Measurements from ENCODE around the gene CDK16. TPM values are rescaled to one million over a fixed set of nuclear protein-coding genes. Genes with fewer than 3 reads are reported as not detected.

The CDK16 gene
- total and polyA plus RNA-seq, 11 donors = 100 to 209 (median 142) TPM

DNA sequence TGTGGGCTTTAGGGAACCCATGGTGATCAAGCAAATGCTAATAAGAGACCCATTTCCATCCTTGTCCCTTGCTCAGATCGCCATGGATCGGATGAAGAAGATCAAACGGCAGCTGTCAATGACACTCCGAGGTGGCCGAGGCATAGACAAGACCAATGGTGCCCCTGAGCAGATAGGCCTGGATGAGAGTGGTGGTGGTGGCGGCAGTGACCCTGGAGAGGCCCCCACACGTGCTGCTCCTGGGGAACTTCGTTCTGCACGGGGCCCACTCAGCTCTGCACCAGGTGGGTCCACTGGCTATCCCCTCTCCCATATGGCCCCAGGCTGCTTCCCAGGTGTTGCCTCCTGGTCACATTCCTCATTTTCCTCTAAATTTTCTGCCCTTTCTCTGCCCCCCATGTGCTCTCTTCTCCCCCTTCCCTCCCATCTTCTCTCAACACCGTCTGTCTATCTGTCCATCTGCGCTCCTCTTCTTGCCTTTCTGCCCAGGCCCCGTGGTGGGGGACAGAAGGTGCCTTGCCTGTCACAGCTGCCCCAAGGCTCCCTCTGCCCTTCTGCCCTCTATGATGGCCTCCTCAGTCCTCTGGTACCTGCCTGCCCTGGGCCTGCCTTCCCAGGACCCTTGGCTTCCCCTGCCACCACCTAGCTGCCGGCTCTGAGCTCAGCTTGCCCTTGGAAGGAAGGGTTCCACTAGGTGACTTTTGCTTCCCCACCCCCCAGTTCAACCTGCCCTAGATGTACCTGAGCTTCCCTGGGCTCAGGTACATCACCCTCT lies 5.2 kb downstream of the CDK16 start:
- Histone ChIP-seq H3K4me3 (no peak overlapping the region), H3K9me3 (no peaks in the 10 kb centered on the region), H3K27me3 (no peaks in the 10 kb centered on the region), H3K4me1 (peaks cover 0 to 33% (median 8%) of the 10 kb centered on the region in 12 donors), H3K36me3 (peaks cover 0 to 58% (median 50%) of the 10 kb centered on the region in 9 donors), H3K27ac (no peak overlapping the region)
- ATAC-seq (no peak), DNase-seq (no peak)
- 88 to 93% (median 91%) methylated on average over 8 to 13 of the region's 13 CpGs for WGBS, 4 donors
- intact Hi-C loops (cut with DNase I) = no loop called here
- TF ChIP-seq, protein P1, sequence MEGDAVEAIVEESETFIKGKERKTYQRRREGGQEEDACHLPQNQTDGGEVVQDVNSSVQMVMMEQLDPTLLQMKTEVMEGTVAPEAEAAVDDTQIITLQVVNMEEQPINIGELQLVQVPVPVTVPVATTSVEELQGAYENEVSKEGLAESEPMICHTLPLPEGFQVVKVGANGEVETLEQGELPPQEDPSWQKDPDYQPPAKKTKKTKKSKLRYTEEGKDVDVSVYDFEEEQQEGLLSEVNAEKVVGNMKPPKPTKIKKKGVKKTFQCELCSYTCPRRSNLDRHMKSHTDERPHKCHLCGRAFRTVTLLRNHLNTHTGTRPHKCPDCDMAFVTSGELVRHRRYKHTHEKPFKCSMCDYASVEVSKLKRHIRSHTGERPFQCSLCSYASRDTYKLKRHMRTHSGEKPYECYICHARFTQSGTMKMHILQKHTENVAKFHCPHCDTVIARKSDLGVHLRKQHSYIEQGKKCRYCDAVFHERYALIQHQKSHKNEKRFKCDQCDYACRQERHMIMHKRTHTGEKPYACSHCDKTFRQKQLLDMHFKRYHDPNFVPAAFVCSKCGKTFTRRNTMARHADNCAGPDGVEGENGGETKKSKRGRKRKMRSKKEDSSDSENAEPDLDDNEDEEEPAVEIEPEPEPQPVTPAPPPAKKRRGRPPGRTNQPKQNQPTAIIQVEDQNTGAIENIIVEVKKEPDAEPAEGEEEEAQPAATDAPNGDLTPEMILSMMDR (IDR thresholded peaks at IDR 0.05) = no peak
- TF ChIP-seq POLR2A (IDR thresholded peaks at IDR 0.05) = no peak

DNA sequence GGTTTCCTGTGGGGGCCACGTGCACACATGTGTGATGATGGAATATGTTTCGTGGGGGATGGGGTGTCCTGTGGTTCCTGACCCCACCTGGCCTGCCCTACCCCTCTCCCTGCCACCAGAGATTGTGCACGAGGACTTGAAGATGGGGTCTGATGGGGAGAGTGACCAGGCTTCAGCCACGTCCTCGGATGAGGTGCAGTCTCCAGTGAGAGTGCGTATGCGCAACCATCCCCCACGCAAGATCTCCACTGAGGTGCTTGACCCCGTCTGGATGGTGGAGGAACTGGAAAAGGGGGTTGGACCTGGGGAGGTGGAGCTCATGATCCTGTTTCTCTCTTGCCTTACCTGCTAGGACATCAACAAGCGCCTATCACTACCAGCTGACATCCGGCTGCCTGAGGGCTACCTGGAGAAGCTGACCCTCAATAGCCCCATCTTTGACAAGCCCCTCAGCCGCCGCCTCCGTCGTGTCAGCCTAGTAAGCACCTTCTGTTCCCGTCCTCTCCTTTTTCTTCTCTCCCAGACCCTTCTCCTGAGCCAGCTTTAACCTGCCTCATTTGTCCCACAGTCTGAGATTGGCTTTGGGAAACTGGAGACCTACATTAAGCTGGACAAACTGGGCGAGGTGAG lies 5.9 kb downstream of the CDK16 start:
- DNase-seq (no peak), ATAC-seq (no peak)
- TF ChIP-seq POLR2A (IDR thresholded peaks at IDR 0.05) = no peak
- H3K9me3 ChIP-seq = no peaks in the 10 kb centered on the region
- intact Hi-C loops (cut with DNase I) = no loop called here
- peaks cover 0 to 26% (median 7%) of the 10 kb centered on the region in 12 donors for H3K4me1 ChIP-seq
- no peak overlapping the region for H3K4me3 ChIP-seq
- H3K36me3 ChIP-seq = peaks cover 0 to 64% (median 57%) of the 10 kb centered on the region in 9 donors
- H3K27me3 ChIP-seq = no peaks in the 10 kb centered on the region
- no peak overlapping the region for H3K27ac ChIP-seq
- WGBS, 4 donors = 86 to 93% (median 90%) methylated on average over 17 of the region's 17 CpGs

DNA sequence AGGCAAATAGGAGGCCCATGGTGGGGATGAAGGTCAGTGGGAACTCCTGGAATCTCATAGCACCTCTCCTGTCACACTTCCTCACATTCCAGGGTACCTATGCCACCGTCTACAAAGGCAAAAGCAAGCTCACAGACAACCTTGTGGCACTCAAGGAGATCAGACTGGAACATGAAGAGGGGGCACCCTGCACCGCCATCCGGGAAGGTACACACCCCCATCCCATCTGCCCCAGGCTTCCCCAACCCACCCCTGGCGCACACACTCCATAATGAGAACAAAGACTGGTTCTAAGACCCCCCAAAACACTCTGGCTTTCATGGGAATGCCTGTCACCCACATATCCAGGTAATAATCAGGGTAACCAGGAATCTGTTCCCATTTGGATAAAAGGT lies 6.4 kb downstream of the CDK16 start:
- no peak for ATAC-seq
- TF ChIP-seq POLR2A (IDR thresholded peaks at IDR 0.05) = no peak
- TF ChIP-seq, protein P1 (IDR thresholded peaks at IDR 0.05) = no peak
- Histone ChIP-seq H3K9me3 (no peaks in the 10 kb centered on the region), H3K27ac (no peak overlapping the region), H3K4me3 (no peak overlapping the region), H3K4me1 (peaks cover 0 to 21% (median 6%) of the 10 kb centered on the region in 12 donors), H3K36me3 (peaks cover 0 to 66% (median 59%) of the 10 kb centered on the region in 9 donors), H3K27me3 (no peaks in the 10 kb centered on the region)
- no peak for DNase-seq
- intact Hi-C loops (cut with DNase I) = no loop called here
- WGBS, 4 donors = 88 to 96% (median 90%) methylated on average over 4 of the region's 4 CpGs

DNA sequence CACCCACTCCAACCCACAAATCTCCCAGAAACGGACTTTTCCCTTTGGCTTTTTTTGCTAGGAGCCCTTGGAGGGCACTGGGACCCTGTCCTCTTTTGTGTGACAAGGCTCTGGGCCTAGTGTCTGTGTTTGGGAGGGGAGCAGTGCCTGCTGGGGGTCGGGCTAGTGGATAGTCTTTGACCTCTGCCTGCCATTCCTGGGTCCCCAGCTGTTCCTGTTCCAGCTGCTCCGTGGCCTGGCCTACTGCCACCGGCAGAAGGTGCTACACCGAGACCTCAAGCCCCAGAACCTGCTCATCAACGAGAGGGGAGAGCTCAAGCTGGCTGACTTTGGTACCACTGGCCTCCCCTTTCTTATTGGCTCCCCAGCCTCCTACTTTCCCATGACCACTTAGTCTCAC lies 7.6 kb downstream of the CDK16 start:
- Histone ChIP-seq H3K27me3 (no peaks in the 10 kb centered on the region), H3K9me3 (no peaks in the 10 kb centered on the region), H3K36me3 (peaks cover 0 to 66% (median 59%) of the 10 kb centered on the region in 9 donors), H3K27ac (no peak overlapping the region), H3K4me1 (peaks cover 0 to 9% (median 0%) of the 10 kb centered on the region in 12 donors), H3K4me3 (no peak overlapping the region)
- intact Hi-C loops (cut with DNase I) = no loop called here
- ATAC-seq (no peak), DNase-seq (no peak)
- 80 to 91% (median 90%) methylated on average over 5 to 6 of the region's 6 CpGs for WGBS, 4 donors
- TF ChIP-seq, protein P1 (IDR thresholded peaks at IDR 0.05) = no peak
- TF ChIP-seq POLR2A (IDR thresholded peaks at IDR 0.05) = no peak

Data from heart left ventricle (tissue), 16 donors.